Thyroid gland (tissue), 4 donors: ENCODE measurements around the gene TATDN2.

Source experiments
- POLR2A ChIP-seq, 2 donors: fragments of 450-650 bp; IDR thresholded peaks; one replicate each; pipeline ENCODE4 v1.6.1; 2017; ENCODE audit warnings: antibody characterized with exemption in 2 of 2, mild to moderate bottlenecking in 2 of 2, moderate library complexity in 1 of 2
- TF ChIP-seq, protein P1 (sequence below), 6 experiments: fragments of 200-600 bp in 3 of 6; fragments of 450-650 bp in 3 of 6; sonication (generic) in 3 of 6; IDR thresholded peaks; one replicate each; pipeline ENCODE4 v1.5.1; 2016 to 2019; ENCODE audit warnings: antibody characterized with exemption in 6 of 6, mild to moderate bottlenecking in 2 of 6, inconsistent platforms in 1 of 6, moderate library complexity in 1 of 6

- TF ChIP-seq, protein P1, sequence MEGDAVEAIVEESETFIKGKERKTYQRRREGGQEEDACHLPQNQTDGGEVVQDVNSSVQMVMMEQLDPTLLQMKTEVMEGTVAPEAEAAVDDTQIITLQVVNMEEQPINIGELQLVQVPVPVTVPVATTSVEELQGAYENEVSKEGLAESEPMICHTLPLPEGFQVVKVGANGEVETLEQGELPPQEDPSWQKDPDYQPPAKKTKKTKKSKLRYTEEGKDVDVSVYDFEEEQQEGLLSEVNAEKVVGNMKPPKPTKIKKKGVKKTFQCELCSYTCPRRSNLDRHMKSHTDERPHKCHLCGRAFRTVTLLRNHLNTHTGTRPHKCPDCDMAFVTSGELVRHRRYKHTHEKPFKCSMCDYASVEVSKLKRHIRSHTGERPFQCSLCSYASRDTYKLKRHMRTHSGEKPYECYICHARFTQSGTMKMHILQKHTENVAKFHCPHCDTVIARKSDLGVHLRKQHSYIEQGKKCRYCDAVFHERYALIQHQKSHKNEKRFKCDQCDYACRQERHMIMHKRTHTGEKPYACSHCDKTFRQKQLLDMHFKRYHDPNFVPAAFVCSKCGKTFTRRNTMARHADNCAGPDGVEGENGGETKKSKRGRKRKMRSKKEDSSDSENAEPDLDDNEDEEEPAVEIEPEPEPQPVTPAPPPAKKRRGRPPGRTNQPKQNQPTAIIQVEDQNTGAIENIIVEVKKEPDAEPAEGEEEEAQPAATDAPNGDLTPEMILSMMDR (IDR thresholded peaks at IDR 0.05), result no peak
- TF ChIP-seq POLR2A (IDR thresholded peaks at IDR 0.05), result no peak
Observed at GRCh38 chr3:10281951-10282350, 33.7 kb downstream of the TATDN2 start.
